Left ventricle myocardium inferior (tissue), 1 donor: ENCODE results near the gene RCOR2. TPM values are rescaled to one million over a fixed set of nuclear protein-coding genes. Genes with fewer than 3 reads are reported as not detected.
A peak's percentile ranks its signal among the peaks of the same experiment; 100 is the strongest.

ENCODE experiments used
- DNase-seq: peaks from one replicate; pipeline ENCODE4 v3.0.0-alpha.2; 2020
- H3K27ac ChIP-seq: fragments of 200-600 bp; replicated peaks from 2 replicates; pipeline ENCODE4 v1.8.0; 2021
- H3K27me3 ChIP-seq: fragments of 200-600 bp; 2 replicates; pipeline ENCODE4 v1.8.0; 2021; ENCODE audit warnings: low read depth
- H3K36me3 ChIP-seq: fragments of 200-600 bp; 2 replicates; pipeline ENCODE4 v1.8.0; 2021
- H3K4me1 ChIP-seq: fragments of 200-600 bp; 2 replicates; pipeline ENCODE4 v1.8.0; 2021
- H3K4me3 ChIP-seq: fragments of 200-600 bp; 2 replicates; pipeline ENCODE4 v1.8.0; 2021; ENCODE audit warnings: mild to moderate bottlenecking, moderate library complexity
- H3K9me3 ChIP-seq: fragments of 200-600 bp; replicated peaks from 2 replicates; pipeline ENCODE4 v1.8.0; 2021
- intact Hi-C: fragments of 100-400 bp; cut with micrococcal nuclease; formaldehyde crosslinking; loops from one replicate; pipeline ENCODE4 v1.11.0; 2022
- total RNA-seq: library from RNA; stranded (reverse); fragmentation: NEBNext Ultra II Directional; extraction: Animal tissue kit (Norgen Biotek cat#: 25700); gene quantifications from one replicate; pipeline ENCODE4 v1.2.1, GENCODE V29; 2021
- TF ChIP-seq, protein P1 (sequence below): fragments of 200-600 bp; IDR thresholded peaks from 2 replicates; pipeline ENCODE4 v1.8.0; 2021; ENCODE audit warnings: antibody characterized with exemption, mild to moderate bottlenecking, borderline replicate concordance
- donor health status: DM: no; HTN: yes; CAD: no; lungs with severe emphysema.

RCOR2 gene
- total RNA-seq, 1 donor from 2014 or later = 10.5 TPM

DNA sequence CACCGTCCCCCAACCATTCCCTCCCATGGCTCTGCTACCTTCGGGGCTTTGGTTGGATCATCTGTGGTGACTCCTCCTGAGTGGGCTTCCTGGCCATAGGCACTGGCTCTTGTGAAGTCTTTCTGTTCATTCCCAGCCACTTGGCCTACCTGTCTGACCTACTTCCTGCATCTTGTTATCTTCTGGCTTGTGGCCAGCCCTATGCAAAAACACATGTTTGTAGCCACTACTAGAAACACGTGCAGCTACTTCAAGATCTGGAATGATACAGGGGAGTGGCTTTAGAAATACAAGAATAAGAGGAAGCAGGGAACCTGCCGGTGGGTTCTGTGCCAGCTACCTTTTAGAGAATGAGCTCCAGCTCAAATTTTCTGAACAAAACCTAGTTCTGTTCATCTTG, 20.9 kb downstream of the RCOR2 start:
- no peak for DNase-seq
- Histone ChIP-seq H3K27me3 (no peaks in the 10 kb centered on the region), H3K4me1 (peaks cover 33% of the 10 kb centered on the region), H3K36me3 (peaks cover 65% of the 10 kb centered on the region), H3K9me3 (no peaks in the 10 kb centered on the region), H3K27ac (no peak overlapping the region), H3K4me3 (no peak overlapping the region)
- TF ChIP-seq, protein P1, sequence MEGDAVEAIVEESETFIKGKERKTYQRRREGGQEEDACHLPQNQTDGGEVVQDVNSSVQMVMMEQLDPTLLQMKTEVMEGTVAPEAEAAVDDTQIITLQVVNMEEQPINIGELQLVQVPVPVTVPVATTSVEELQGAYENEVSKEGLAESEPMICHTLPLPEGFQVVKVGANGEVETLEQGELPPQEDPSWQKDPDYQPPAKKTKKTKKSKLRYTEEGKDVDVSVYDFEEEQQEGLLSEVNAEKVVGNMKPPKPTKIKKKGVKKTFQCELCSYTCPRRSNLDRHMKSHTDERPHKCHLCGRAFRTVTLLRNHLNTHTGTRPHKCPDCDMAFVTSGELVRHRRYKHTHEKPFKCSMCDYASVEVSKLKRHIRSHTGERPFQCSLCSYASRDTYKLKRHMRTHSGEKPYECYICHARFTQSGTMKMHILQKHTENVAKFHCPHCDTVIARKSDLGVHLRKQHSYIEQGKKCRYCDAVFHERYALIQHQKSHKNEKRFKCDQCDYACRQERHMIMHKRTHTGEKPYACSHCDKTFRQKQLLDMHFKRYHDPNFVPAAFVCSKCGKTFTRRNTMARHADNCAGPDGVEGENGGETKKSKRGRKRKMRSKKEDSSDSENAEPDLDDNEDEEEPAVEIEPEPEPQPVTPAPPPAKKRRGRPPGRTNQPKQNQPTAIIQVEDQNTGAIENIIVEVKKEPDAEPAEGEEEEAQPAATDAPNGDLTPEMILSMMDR = no peak
- intact Hi-C loops = no loop called here

DNA sequence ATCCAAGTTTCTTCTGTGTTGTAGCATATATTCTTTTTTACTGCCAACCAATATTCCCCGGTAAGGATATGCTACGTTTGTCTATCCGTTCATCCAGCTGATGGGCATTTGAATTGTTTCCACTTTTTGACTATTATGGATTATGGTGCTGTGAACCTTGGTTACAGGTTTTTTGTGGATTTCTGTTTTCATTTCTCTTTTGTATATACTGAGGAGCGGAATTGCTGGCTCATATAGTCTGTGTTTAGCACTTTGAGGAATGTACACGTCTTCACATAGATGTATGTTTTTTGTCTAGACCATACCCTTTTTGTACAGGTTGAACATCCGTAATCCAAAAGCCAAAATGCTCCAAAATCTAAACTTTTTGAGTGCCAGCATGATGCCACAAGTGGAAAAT, 23.6 kb downstream of the RCOR2 start:
- Histone ChIP-seq H3K27me3 (no peaks in the 10 kb centered on the region), H3K36me3 (peaks cover 38% of the 10 kb centered on the region), H3K4me1 (peaks cover 58% of the 10 kb centered on the region), H3K4me3 (no peak overlapping the region), H3K27ac (no peak overlapping the region), H3K9me3 (no peaks in the 10 kb centered on the region)
- no peak for DNase-seq
- intact Hi-C loops = no loop called here
- TF ChIP-seq, protein P1 = no peak

DNA sequence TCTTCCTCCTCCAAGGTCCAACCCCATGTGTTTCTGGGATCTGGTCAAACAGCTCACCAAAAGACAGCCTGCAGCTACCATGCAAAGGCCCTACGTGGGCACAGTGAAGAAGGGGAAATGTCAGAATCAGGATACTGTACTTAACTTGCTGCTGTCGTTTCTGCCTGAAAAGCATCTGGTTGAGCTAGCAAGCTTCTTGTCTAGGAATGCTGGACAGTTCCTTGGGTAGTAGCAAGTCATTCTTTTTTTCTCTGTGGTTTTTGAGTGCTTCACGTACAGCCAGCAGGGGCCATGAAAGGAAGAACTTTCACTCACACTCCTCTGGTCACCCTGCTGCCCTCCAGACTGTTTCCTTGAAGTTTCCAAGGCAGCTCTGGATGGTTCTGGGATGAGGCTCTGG, 24.7 kb downstream of the RCOR2 start:
- Histone ChIP-seq H3K36me3 (peaks cover 27% of the 10 kb centered on the region), H3K9me3 (no peaks in the 10 kb centered on the region), H3K4me3 (no peak overlapping the region), H3K27ac (no peak overlapping the region), H3K27me3 (no peaks in the 10 kb centered on the region), H3K4me1 (peaks cover 59% of the 10 kb centered on the region)
- DNase-seq = no peak
- intact Hi-C loops = no loop called here
- TF ChIP-seq, protein P1 = no peak

DNA sequence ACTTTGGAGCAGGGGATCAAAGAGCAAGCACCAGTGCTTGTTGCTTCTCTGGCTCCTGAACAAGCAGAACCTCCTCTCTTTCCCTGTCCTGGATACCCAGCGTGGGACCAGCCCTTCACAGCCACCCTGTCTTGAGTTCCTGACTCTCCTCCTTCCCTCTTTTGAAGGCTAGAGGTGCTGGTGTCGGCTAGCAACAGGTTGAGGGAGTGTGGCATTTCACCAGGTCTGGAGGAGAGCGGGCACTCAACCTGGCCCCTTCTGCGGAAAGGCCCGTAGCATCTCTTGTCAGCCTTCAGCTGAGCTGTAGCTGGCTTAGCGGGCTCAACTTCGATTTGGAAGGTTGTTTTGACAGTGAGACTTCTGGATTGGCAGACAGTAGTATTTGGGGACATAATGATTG, 26.6 kb downstream of the RCOR2 start:
- peaks cover 62% of the 10 kb centered on the region for H3K4me1 ChIP-seq
- H3K27ac ChIP-seq = no peak overlapping the region
- intact Hi-C loops = no loop called here

DNA sequence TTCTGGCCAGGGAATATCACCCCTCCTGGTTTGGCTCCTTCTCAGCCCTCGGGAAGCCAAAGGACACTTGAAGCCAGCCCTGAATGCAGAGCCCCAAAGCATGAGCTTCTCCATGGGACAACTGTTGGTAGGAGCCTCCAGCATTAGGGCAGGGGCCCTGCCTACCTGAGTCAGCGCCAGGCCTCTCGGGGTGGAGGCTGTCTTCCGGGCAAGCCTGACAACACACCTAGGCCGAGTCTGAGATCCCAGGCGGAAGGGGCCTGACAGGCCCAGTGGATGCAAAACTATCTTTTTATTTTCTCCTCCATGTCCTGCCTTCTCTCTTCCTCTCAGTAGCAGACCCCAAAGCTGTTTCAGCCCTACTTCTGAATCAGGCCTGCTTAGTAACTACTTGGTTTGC, 27.6 kb downstream of the RCOR2 start:
- Histone ChIP-seq H3K27me3 (no peaks in the 10 kb centered on the region), H3K4me3 (peak overlapping the region; percentile 58), H3K4me1 (peaks cover 72% of the 10 kb centered on the region), H3K27ac (peak overlapping the region; percentile 80), H3K9me3 (no peaks in the 10 kb centered on the region), H3K36me3 (peaks cover 4% of the 10 kb centered on the region)
- no peak for DNase-seq
- intact Hi-C loops = no loop called here
- TF ChIP-seq, protein P1 = no peak

More for the DNA sequence above, 26.6 kb downstream of the RCOR2 start:
- Histone ChIP-seq H3K9me3 (no peaks in the 10 kb centered on the region), H3K36me3 (peaks cover 12% of the 10 kb centered on the region), H3K27me3 (no peaks in the 10 kb centered on the region), H3K4me3 (no peak overlapping the region)
- TF ChIP-seq, protein P1 = no peak
- DNase-seq = no peak
